ENCODE measurements around the gene SMAD5. TPM values are rescaled to one million over a fixed set of nuclear protein-coding genes. Genes with fewer than 3 reads are reported as not detected.

SMAD5 gene
- total and polyA plus RNA-seq, 4 donors: 11.3 to 85.8 (median 48.6) TPM

GRCh38 chr5:136108766-136109165, 23.9 kb upstream of the SMAD5 start:
- WGBS, 2 donors: 100% methylated on average over 1 of the region's 1 CpG
- no peaks in the 10 kb centered on the region for H3K9me3 ChIP-seq (ENCODE audit: control insufficient read depth, low read length)
- H3K4me1 ChIP-seq (ENCODE audit: control insufficient read depth in 1 of 2, insufficient read depth in 2 of 2, low read length in 2 of 2): peaks cover 0 to 3% of the 10 kb centered on the region in 2 donors
- no peaks in the 10 kb centered on the region for H3K27me3 ChIP-seq (ENCODE audit: control insufficient read depth in 1 of 2, insufficient read depth in 2 of 2, low read length in 1 of 2)
- DNase-seq: no peak
- no peak for ATAC-seq (ENCODE audit: low FRiP score)
- no peak overlapping the region for H3K4me3 ChIP-seq (ENCODE audit: low read length in 2 of 2)
- H3K36me3 ChIP-seq (ENCODE audit: control insufficient read depth in 1 of 2, insufficient read depth in 2 of 2, low read length in 1 of 2): no peaks in the 10 kb centered on the region
- intact Hi-C loops (cut with DNase I): no loop called here
- no peak overlapping the region for H3K27ac ChIP-seq (ENCODE audit: low read depth in 1 of 2, low read length in 2 of 2)

- peak; percentile 36 for ATAC-seq (ENCODE audit: low FRiP score)
These were observed 23.1 kb upstream of the SMAD5 start for GRCh38 chr5:136109453-136110135.

DNA sequence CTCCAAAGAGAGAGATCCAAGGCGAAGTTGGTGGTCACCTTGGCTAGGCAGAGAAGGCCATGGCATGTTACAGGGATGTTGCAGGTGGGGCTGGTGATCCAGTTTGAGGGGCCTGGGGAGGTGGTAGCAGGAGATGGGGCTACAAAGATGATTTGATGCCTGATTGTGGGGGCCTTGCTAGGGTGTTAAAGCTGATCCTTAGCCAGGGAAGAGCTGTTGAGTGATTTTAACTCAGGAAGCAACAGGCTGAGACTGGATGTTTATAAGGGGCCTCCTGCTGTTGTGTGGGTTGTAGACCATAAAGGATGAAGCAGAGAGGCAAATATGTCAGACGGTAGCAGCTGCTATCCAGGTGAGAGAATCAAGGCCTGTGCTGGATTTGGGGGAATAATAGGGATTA, 19.0 kb upstream of the SMAD5 start:
- Histone ChIP-seq H3K4me1 (ENCODE audit: control insufficient read depth in 1 of 2, insufficient read depth in 2 of 2, low read length in 2 of 2) (peaks cover 0 to 3% of the 10 kb centered on the region in 2 donors), H3K9me3 (ENCODE audit: control insufficient read depth, low read length) (no peaks in the 10 kb centered on the region), H3K36me3 (ENCODE audit: control insufficient read depth in 1 of 2, insufficient read depth in 2 of 2, low read length in 1 of 2) (no peaks in the 10 kb centered on the region), H3K27ac (ENCODE audit: low read depth in 1 of 2, low read length in 2 of 2) (no peak overlapping the region), H3K4me3 (ENCODE audit: low read length in 2 of 2) (no peak overlapping the region), H3K27me3 (ENCODE audit: control insufficient read depth in 1 of 2, insufficient read depth in 2 of 2, low read length in 1 of 2) (no peaks in the 10 kb centered on the region)
- DNase-seq (no peak), ATAC-seq (ENCODE audit: low FRiP score) (no peak)
- intact Hi-C loops (cut with DNase I): no loop called here
- 94 to 95% methylated on average over 2 of the region's 2 CpGs for WGBS, 2 donors

More at GRCh38 chr5:136109453-136110135, 23.1 kb upstream of the SMAD5 start:
- intact Hi-C loops (cut with DNase I): no loop called here
- Histone ChIP-seq H3K27ac (ENCODE audit: low read depth in 1 of 2, low read length in 2 of 2) (no peak overlapping the region), H3K27me3 (ENCODE audit: control insufficient read depth in 1 of 2, insufficient read depth in 2 of 2, low read length in 1 of 2) (no peaks in the 10 kb centered on the region), H3K4me1 (ENCODE audit: control insufficient read depth in 1 of 2, insufficient read depth in 2 of 2, low read length in 2 of 2) (peaks cover 0 to 3% of the 10 kb centered on the region in 2 donors), H3K36me3 (ENCODE audit: control insufficient read depth in 1 of 2, insufficient read depth in 2 of 2, low read length in 1 of 2) (no peaks in the 10 kb centered on the region), H3K9me3 (ENCODE audit: control insufficient read depth, low read length) (no peaks in the 10 kb centered on the region), H3K4me3 (ENCODE audit: low read length in 2 of 2) (no peak overlapping the region)
- WGBS, 2 donors: 56 to 63% methylated on average over 5 of the region's 5 CpGs
- DNase-seq: no peak

- Histone ChIP-seq H3K36me3 (ENCODE audit: control insufficient read depth in 1 of 2, insufficient read depth in 2 of 2, low read length in 1 of 2) (no peaks in the 10 kb centered on the region), H3K27ac (ENCODE audit: low read depth in 1 of 2, low read length in 2 of 2) (no peak overlapping the region), H3K4me1 (ENCODE audit: control insufficient read depth in 1 of 2, insufficient read depth in 2 of 2, low read length in 2 of 2) (no peaks in the 10 kb centered on the region), H3K9me3 (ENCODE audit: control insufficient read depth, low read length) (no peaks in the 10 kb centered on the region), H3K4me3 (ENCODE audit: low read length in 2 of 2) (no peak overlapping the region), H3K27me3 (ENCODE audit: control insufficient read depth in 1 of 2, insufficient read depth in 2 of 2, low read length in 1 of 2) (no peaks in the 10 kb centered on the region)
- intact Hi-C loops (cut with DNase I): no loop called here
- 94 to 97% methylated on average over 5 of the region's 5 CpGs for WGBS, 2 donors
- ATAC-seq (ENCODE audit: low FRiP score) (no peak), DNase-seq (no peak)
These were observed 18.1 kb upstream of the SMAD5 start for GRCh38 chr5:136114414-136115125.

DNA sequence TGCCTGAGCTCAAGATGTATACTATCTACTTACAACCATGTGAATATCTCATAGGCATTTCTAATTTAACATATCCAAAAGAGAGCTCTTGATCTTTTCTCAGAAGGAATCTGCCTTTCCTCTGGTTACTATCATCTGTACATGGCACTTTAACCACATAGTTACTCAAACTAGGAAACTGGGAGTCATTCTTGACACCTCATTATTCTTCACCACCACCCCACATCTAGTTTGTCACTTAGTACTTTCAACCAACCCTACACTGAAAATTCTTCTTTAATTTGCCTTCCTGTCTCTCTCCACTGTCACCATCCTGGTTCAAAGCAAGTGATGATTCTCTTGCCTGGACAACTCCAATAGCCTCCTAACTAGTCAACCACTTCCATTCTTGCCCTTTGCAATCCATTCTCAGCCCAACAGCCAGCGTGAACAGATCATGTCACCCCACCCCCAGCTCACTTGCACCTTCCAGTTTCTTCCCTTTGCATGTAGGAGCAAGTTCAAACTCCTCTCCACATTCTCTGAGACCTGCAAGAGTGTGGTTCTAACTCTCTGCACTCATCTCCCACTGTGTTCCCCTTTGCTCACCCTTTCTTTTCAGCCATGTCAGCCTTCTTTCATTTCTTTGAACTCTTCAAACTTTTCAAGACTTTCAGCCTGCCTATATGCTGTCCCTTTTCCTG, 17.3 kb upstream of the SMAD5 start:
- DNase-seq (no peak), ATAC-seq (ENCODE audit: low FRiP score) (no peak)
- Histone ChIP-seq H3K27me3 (ENCODE audit: control insufficient read depth in 1 of 2, insufficient read depth in 2 of 2, low read length in 1 of 2) (no peaks in the 10 kb centered on the region), H3K27ac (ENCODE audit: low read depth in 1 of 2, low read length in 2 of 2) (no peak overlapping the region), H3K36me3 (ENCODE audit: control insufficient read depth in 1 of 2, insufficient read depth in 2 of 2, low read length in 1 of 2) (no peaks in the 10 kb centered on the region), H3K4me1 (ENCODE audit: control insufficient read depth in 1 of 2, insufficient read depth in 2 of 2, low read length in 2 of 2) (no peaks in the 10 kb centered on the region), H3K4me3 (ENCODE audit: low read length in 2 of 2) (no peak overlapping the region), H3K9me3 (ENCODE audit: control insufficient read depth, low read length) (no peaks in the 10 kb centered on the region)
- intact Hi-C loops (cut with DNase I): no loop called here
- WGBS, 2 donors: 85 to 92% methylated on average over 1 of the region's 1 CpG

DNA sequence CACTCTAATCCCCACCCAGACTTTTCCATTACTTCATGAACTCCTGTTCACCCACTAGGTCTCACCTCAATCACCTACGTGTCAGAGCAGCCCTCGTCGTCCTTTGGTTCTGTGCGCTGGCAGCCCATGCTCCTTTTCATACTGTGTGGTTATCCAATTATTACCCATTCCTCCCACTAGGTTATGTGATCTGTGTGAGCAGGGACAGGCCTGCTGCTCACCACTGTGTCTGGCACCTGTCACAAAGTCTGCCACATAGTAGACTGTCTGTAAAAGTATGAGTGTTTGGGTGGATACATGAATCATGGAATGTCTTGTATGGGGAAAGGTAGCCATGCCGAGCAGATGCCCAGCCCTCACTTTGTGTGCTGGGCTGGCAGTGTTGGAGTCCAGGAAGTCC, 12.1 kb upstream of the SMAD5 start:
- intact Hi-C loops (cut with DNase I): no loop called here
- DNase-seq: no peak
- no peak overlapping the region for H3K4me3 ChIP-seq (ENCODE audit: low read length in 2 of 2)
- no peaks in the 10 kb centered on the region for H3K36me3 ChIP-seq (ENCODE audit: control insufficient read depth in 1 of 2, insufficient read depth in 2 of 2, low read length in 1 of 2)
- no peaks in the 10 kb centered on the region for H3K4me1 ChIP-seq (ENCODE audit: control insufficient read depth in 1 of 2, insufficient read depth in 2 of 2, low read length in 2 of 2)
- H3K9me3 ChIP-seq (ENCODE audit: control insufficient read depth, low read length): no peaks in the 10 kb centered on the region
- no peaks in the 10 kb centered on the region for H3K27me3 ChIP-seq (ENCODE audit: control insufficient read depth in 1 of 2, insufficient read depth in 2 of 2, low read length in 1 of 2)
- WGBS, 2 donors: 90 to 94% methylated on average over 5 of the region's 5 CpGs
- no peak for ATAC-seq (ENCODE audit: low FRiP score)
- H3K27ac ChIP-seq (ENCODE audit: low read depth in 1 of 2, low read length in 2 of 2): no peak overlapping the region

DNA sequence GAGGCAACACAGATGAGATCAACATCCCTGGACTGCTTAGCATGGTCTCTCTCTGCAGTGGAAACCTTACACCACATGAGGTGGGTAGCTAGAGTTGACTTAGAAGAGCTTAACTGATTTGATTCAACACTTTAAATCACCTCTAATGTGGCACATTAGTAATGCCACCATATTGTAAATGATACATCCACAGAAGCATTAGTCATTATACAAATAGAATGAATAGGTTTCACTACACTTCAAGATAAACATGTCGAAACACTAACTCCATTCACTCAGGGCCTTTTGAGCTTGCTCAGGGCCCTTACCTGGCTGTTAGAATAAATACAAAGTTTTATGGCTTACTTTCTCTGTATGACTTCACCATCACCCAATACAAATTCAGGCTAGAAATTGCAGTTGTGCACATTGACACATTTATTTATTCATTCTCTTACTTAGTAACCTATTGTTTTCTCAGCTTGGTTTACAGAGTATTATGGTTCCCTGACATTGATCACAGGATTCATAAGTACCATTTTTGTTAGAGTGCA, 9.3 kb upstream of the SMAD5 start:
- no peaks in the 10 kb centered on the region for H3K27me3 ChIP-seq (ENCODE audit: control insufficient read depth in 1 of 2, insufficient read depth in 2 of 2, low read length in 1 of 2)
- no peaks in the 10 kb centered on the region for H3K9me3 ChIP-seq (ENCODE audit: control insufficient read depth, low read length)
- 78 to 86% methylated on average over 1 of the region's 1 CpG for WGBS, 2 donors
- H3K4me1 ChIP-seq (ENCODE audit: control insufficient read depth in 1 of 2, insufficient read depth in 2 of 2, low read length in 2 of 2): no peaks in the 10 kb centered on the region
- DNase-seq (no peak), ATAC-seq (ENCODE audit: low FRiP score) (no peak)
- H3K4me3 ChIP-seq (ENCODE audit: low read length in 2 of 2): no peak overlapping the region
- intact Hi-C loops (cut with DNase I): no loop called here
- no peaks in the 10 kb centered on the region for H3K36me3 ChIP-seq (ENCODE audit: control insufficient read depth in 1 of 2, insufficient read depth in 2 of 2, low read length in 1 of 2)
- no peak overlapping the region for H3K27ac ChIP-seq (ENCODE audit: low read depth in 1 of 2, low read length in 2 of 2)

DNA sequence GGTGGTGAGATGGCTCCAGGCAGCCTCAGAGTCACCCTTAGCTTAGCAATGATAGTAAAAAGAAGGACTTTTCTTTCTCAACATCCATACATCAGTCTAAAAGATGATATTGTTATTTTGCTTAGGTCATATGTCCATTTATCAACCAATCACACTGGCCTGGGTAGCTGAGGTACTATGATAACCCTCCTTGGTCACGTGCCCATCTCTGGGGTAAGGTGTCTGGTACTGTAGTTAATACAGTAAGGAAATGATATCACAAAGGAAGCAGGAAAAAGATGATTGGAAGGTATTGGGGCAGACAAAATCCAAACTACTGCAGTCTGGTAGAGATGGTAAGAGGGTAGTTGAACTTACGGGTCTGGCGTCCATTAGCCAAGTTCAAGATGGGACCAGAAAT, 5.1 kb upstream of the SMAD5 start:
- Histone ChIP-seq H3K4me3 (ENCODE audit: low read length in 2 of 2) (no peak overlapping the region), H3K36me3 (ENCODE audit: control insufficient read depth in 1 of 2, insufficient read depth in 2 of 2, low read length in 1 of 2) (no peaks in the 10 kb centered on the region), H3K27ac (ENCODE audit: low read depth in 1 of 2, low read length in 2 of 2) (no peak overlapping the region), H3K4me1 (ENCODE audit: control insufficient read depth in 1 of 2, insufficient read depth in 2 of 2, low read length in 2 of 2) (no peaks in the 10 kb centered on the region), H3K27me3 (ENCODE audit: control insufficient read depth in 1 of 2, insufficient read depth in 2 of 2, low read length in 1 of 2) (no peaks in the 10 kb centered on the region), H3K9me3 (ENCODE audit: control insufficient read depth, low read length) (no peaks in the 10 kb centered on the region)
- DNase-seq (no peak), ATAC-seq (ENCODE audit: low FRiP score) (no peak)
- intact Hi-C loops (cut with DNase I): no loop called here
- WGBS, 2 donors: 93 to 95% methylated on average over 3 of the region's 3 CpGs

All from aorta (tissue), 5 donors.